Peyer's patch (tissue), 4 donors: Measurements from ENCODE around the gene PRODH2.

Source experiments
- CTCF ChIP-seq, 6 experiments: fragments of 450-650 bp in 4 of 6; fragments of 200-600 bp in 2 of 6; sonication (generic) in 1 of 6; IDR thresholded peaks; one replicate each; pipeline ENCODE4 v1.5.1; 2017 to 2019; ENCODE audit warnings: antibody characterized with exemption in 6 of 6, mild to moderate bottlenecking in 3 of 6, moderate library complexity in 1 of 6
- POLR2A ChIP-seq, 2 donors: fragments of 450-650 bp; IDR thresholded peaks; one replicate each; pipeline ENCODE4 v1.5.1; 2017; ENCODE audit warnings: antibody characterized with exemption in 2 of 2, mild to moderate bottlenecking in 2 of 2, moderate library complexity in 2 of 2

DNA sequence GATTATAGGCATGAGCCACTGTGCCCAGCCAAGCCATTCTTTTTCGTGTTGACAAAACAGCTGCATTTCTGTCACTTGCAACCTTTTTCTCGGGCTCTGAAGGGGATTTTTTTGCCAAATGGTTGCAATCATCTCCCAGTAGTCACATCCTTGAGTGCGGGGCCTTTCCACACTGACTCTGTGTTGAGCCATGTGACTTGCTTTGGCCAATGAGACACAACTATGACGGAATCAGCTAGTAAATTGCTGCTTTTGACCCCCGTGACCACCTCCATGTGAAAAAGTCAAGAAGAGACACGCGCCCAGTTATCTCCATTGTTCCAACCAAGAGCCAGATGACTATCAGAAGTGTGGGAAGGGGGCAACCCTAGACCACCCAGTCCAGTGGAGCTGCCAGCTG is 21.3 kb upstream of the PRODH2 start:
- no peak for TF ChIP-seq CTCF (IDR thresholded peaks at IDR 0.05)
- no peak for TF ChIP-seq POLR2A (IDR thresholded peaks at IDR 0.05)
